ENCODE results near the gene MTHFSD. TPM values are rescaled to one million over a fixed set of nuclear protein-coding genes. Genes with fewer than 3 reads are reported as not detected.

The MTHFSD gene
- total RNA-seq, 1 experiment from 2014 or later, result 11.9 TPM

DNA sequence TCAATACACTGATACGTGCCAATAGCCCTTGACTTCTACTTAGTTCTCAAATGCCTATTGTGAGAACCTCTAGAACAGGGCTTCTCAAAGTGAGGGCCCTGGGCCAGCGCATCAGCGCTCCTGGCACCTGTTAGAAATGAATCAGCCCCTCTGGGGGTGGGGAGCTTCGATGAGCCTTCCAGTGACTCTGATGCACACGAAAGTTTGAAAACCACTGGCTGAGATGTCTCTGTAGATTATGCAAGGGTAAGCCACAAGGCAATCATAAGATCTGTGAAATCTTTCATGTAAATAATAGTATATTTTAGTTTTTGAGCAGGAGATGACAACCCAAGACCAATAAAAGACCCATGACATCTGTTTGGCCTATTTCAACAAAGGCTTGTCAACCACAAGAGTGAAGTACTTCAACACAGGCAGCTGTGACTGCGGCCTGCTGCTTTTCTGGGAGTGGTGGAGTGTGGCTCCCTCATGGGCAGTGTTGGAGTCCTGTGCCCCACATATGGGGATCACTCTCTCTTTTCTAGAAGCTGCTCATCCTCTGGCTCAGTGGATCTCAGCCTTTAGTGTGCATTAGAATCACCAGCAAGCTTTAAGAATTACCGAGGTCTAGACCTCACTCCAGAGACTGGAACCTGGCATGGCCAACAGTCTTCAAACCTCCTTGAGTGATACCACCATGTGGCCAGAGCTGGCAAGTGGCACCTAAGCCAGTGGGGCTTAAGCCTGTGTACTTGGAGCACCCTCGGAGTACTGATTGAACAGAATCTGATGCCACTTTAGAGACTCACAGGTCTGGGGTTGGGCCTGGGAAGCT is 5.8 kb downstream of the MTHFSD start:
- H3F3A ChIP-seq (ENCODE audit: low read length, unreplicated experiment), result no peaks in the 10 kb centered on the region
- no peak overlapping the region for H3K27ac ChIP-seq (ENCODE audit: low read length)
- H3K9ac ChIP-seq (ENCODE audit: low read length), result no peak overlapping the region
- no peaks in the 10 kb centered on the region for H3K9me2 ChIP-seq (replicated peaks; ENCODE audit: low read length)
- TF ChIP-seq, protein P1, sequence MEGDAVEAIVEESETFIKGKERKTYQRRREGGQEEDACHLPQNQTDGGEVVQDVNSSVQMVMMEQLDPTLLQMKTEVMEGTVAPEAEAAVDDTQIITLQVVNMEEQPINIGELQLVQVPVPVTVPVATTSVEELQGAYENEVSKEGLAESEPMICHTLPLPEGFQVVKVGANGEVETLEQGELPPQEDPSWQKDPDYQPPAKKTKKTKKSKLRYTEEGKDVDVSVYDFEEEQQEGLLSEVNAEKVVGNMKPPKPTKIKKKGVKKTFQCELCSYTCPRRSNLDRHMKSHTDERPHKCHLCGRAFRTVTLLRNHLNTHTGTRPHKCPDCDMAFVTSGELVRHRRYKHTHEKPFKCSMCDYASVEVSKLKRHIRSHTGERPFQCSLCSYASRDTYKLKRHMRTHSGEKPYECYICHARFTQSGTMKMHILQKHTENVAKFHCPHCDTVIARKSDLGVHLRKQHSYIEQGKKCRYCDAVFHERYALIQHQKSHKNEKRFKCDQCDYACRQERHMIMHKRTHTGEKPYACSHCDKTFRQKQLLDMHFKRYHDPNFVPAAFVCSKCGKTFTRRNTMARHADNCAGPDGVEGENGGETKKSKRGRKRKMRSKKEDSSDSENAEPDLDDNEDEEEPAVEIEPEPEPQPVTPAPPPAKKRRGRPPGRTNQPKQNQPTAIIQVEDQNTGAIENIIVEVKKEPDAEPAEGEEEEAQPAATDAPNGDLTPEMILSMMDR (conservative IDR thresholded peaks at IDR 0.05; ENCODE audit: low read depth, low read length), result no peak
- TF ChIP-seq EZH2phosphoT487 (IDR thresholded peaks at IDR 0.05; ENCODE audit: borderline replicate concordance, low read length) (no peak), EZH2 (IDR thresholded peaks at IDR 0.05; ENCODE audit: low read length, unreplicated experiment) (no peak)
- H3K27me3 ChIP-seq (ENCODE audit: low read length), result no peaks in the 10 kb centered on the region
- H3K4me3 ChIP-seq (ENCODE audit: low read length), result no peak overlapping the region
- ChIA-PET POLR2A (ENCODE audit: unreplicated experiment) (no interaction called here), CTCF (no interaction called here)
- no peaks in the 10 kb centered on the region for H4K20me1 ChIP-seq (ENCODE audit: low read length)
- DNase-seq (no peak), ATAC-seq (no peak)
- peaks cover 4% of the 10 kb centered on the region for H3K79me2 ChIP-seq (ENCODE audit: low read length)
- H2AFZ ChIP-seq (ENCODE audit: low read length), result no peak overlapping the region
- no peak overlapping the region for H3K4me2 ChIP-seq (ENCODE audit: low read length)
- no peaks in the 10 kb centered on the region; the same call in 1 of the 2 replicates for H3K36me3 ChIP-seq (ENCODE audit: low read depth, low read length)
- no TSS peak for BruUV-seq (replicated peaks)
- intact Hi-C loops (cut with micrococcal nuclease), result no loop called here
- no peaks in the 10 kb centered on the region for H3K9me3 ChIP-seq (ENCODE audit: low read length)
- no peaks in the 10 kb centered on the region for H3K4me1 ChIP-seq (ENCODE audit: insufficient read depth, low read length)

DNA sequence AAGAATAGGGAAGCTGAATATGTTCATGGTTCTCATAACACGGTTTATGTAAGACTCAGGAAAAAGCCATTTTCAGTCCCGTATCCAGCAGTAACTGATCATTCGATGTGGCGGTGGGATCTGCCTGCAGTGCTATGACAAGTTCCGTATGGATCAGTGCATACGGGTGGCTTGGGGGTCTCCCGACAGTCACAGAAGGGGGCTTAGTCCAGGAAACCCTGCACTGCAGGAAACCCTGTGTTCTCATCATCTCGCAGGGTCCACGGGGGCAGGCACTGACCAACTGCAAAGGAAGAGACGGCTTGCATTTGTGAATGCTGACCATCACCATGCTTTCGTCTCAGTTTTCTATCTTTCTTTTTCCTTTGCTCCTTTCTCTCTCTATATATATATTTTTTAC is 7.7 kb downstream of the MTHFSD start:
- ChIA-PET POLR2A (ENCODE audit: unreplicated experiment) (no interaction called here), CTCF (no interaction called here)
- H3F3A ChIP-seq (ENCODE audit: low read length, unreplicated experiment), result no peaks in the 10 kb centered on the region
- no peaks in the 10 kb centered on the region for H4K20me1 ChIP-seq (ENCODE audit: low read length)
- no peaks in the 10 kb centered on the region for H3K9me3 ChIP-seq (ENCODE audit: low read length)
- H3K36me3 ChIP-seq (ENCODE audit: low read depth, low read length), result no peaks in the 10 kb centered on the region; the same call in 1 of the 2 replicates
- ATAC-seq (no peak), DNase-seq (no peak)
- no peak overlapping the region for H3K4me2 ChIP-seq (ENCODE audit: low read length)
- H3K9me2 ChIP-seq (replicated peaks; ENCODE audit: low read length), result no peaks in the 10 kb centered on the region
- no peak overlapping the region for H3K9ac ChIP-seq (ENCODE audit: low read length)
- no peaks in the 10 kb centered on the region for H3K79me2 ChIP-seq (ENCODE audit: low read length)
- H3K4me1 ChIP-seq (ENCODE audit: insufficient read depth, low read length), result no peaks in the 10 kb centered on the region
- TF ChIP-seq, protein P1 (conservative IDR thresholded peaks at IDR 0.05; ENCODE audit: low read depth, low read length), result no peak
- TF ChIP-seq EZH2 (IDR thresholded peaks at IDR 0.05; ENCODE audit: low read length, unreplicated experiment), result no peak
- no peak for TF ChIP-seq EZH2phosphoT487 (IDR thresholded peaks at IDR 0.05; ENCODE audit: borderline replicate concordance, low read length)
- intact Hi-C loops (cut with micrococcal nuclease), result no loop called here
- BruUV-seq (replicated peaks), result no TSS peak
- H3K27ac ChIP-seq (ENCODE audit: low read length), result no peak overlapping the region
- H3K27me3 ChIP-seq (ENCODE audit: low read length), result no peaks in the 10 kb centered on the region
- H2AFZ ChIP-seq (ENCODE audit: low read length), result no peak overlapping the region
- no peak overlapping the region for H3K4me3 ChIP-seq (ENCODE audit: low read length)

DNA sequence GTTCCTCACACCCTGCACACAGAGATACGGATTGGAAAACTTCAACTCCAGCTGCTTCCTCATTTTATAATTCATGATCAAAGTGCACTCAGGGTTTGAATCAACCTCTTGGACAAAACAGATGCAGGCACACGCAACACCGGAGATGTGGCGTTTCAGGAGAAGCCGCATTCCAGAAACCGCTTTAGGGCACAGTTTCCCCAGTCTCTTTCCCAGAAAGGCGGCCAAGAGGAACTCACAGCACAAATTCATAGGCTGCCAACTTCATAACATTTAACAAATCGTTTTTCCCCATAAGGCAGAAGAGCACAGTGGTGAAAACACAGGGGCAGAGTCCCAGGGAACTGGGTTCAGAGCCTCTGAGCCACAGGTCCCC is 8.4 kb downstream of the MTHFSD start:
- BruUV-seq (replicated peaks), result no TSS peak
- TF ChIP-seq EZH2 (IDR thresholded peaks at IDR 0.05; ENCODE audit: low read length, unreplicated experiment) (no peak), EZH2phosphoT487 (IDR thresholded peaks at IDR 0.05; ENCODE audit: borderline replicate concordance, low read length) (no peak)
- TF ChIP-seq, protein P1 (conservative IDR thresholded peaks at IDR 0.05; ENCODE audit: low read depth, low read length), result no peak
- POLR2A ChIA-PET (ENCODE audit: unreplicated experiment), result interaction anchor here (0.7 kb wide), 1 partner anchor 877 kb away, joined by 4 read pairs; no protein-coding TSS in a partner anchor
- Histone ChIP-seq H3F3A (ENCODE audit: low read length, unreplicated experiment) (no peaks in the 10 kb centered on the region), H2AFZ (ENCODE audit: low read length) (no peak overlapping the region), H3K4me2 (ENCODE audit: low read length) (no peak overlapping the region), H3K9ac (ENCODE audit: low read length) (no peak overlapping the region), H3K36me3 (ENCODE audit: low read depth, low read length) (no peaks in the 10 kb centered on the region; the same call in 1 of the 2 replicates), H3K27ac (ENCODE audit: low read length) (no peak overlapping the region), H3K27me3 (ENCODE audit: low read length) (no peaks in the 10 kb centered on the region), H3K79me2 (ENCODE audit: low read length) (no peaks in the 10 kb centered on the region), H3K9me3 (ENCODE audit: low read length) (no peaks in the 10 kb centered on the region), H3K4me1 (ENCODE audit: insufficient read depth, low read length) (no peaks in the 10 kb centered on the region), H4K20me1 (ENCODE audit: low read length) (no peaks in the 10 kb centered on the region), H3K9me2 (replicated peaks; ENCODE audit: low read length) (no peaks in the 10 kb centered on the region), H3K4me3 (ENCODE audit: low read length) (no peak overlapping the region)
- DNase-seq (no peak), ATAC-seq (no peak)
- intact Hi-C loops (cut with micrococcal nuclease), result no loop called here
- CTCF ChIA-PET, result no interaction called here
